Measurements from ENCODE around the gene LMTK3. TPM values are rescaled to one million over a fixed set of nuclear protein-coding genes. Genes with fewer than 3 reads are reported as not detected.

LMTK3 gene
- total and polyA plus RNA-seq, 2 of the 13 experiments (the other 11 are each of a cell fraction or from before 2014, with no cell fraction given) = 0.18 to 0.29 TPM

GRCh38 chr19:48491793-48492123, 19.9 kb downstream of the LMTK3 start:
- Histone ChIP-seq H4K20me1 (ENCODE audit: insufficient read depth, low read length) (no peaks in the 10 kb centered on the region), H3K4me3 (replicated peaks in 1 of 3; ENCODE audit: insufficient read depth in 1 of 3, low read depth in 2 of 3, low read length in 3 of 3) (no peak overlapping the region), H3K27me3 (ENCODE audit: control insufficient read depth in 1 of 2, insufficient read depth in 2 of 2, low read length in 2 of 2) (no peaks in the 10 kb centered on the region), H3K9me3 (ENCODE audit: low read length) (no peaks in the 10 kb centered on the region), H3K9ac (ENCODE audit: insufficient read depth, low read depth, low read length) (no peak overlapping the region), H3K79me2 (ENCODE audit: insufficient read depth, low read length) (no peaks in the 10 kb centered on the region), H3K36me3 (replicated peaks in 1 of 2; ENCODE audit: control insufficient read depth in 1 of 2, insufficient read depth in 2 of 2, low read length in 2 of 2) (no peaks in the 10 kb centered on the region; a peak in 1 of 5 replicates), H3K4me1 (ENCODE audit: insufficient read depth, low read length) (peaks cover 36% of the 10 kb centered on the region), H3K27ac (ENCODE audit: extremely low read length, insufficient read depth, low read length) (no peak overlapping the region), H2AFZ (ENCODE audit: low read length) (no peak overlapping the region), H3K4me2 (ENCODE audit: low read depth, low read length) (no peak overlapping the region)
- in situ Hi-C loops (cut with HindIII; ENCODE audit: extremely low pct_ligation_motif_present, low pct_unique_long_range_greater_than_20kb) = no loop called here
- ATAC-seq = no peak
- TF ChIP-seq HES4 (CRISPR knock-in tag; IDR thresholded peaks at IDR 0.05; ENCODE audit: borderline replicate concordance) (no peak), ATF4 (CRISPR knock-in tag; IDR thresholded peaks at IDR 0.05) (no peak), PRDM4 (CRISPR knock-in tag; IDR thresholded peaks at IDR 0.05; ENCODE audit: borderline replicate concordance) (no peak), ZNF614 (CRISPR knock-in tag; IDR thresholded peaks at IDR 0.05; ENCODE audit: borderline replicate concordance) (no peak), IKZF4 (CRISPR knock-in tag; IDR thresholded peaks at IDR 0.05; ENCODE audit: borderline replicate concordance, low read depth, not compliant biosample characterization) (no peak), SCMH1 (CRISPR knock-in tag; IDR thresholded peaks at IDR 0.05; ENCODE audit: borderline replicate concordance) (no peak), THYN1 (CRISPR knock-in tag; IDR thresholded peaks at IDR 0.05; ENCODE audit: borderline replicate concordance, low read depth) (no peak), GZF1 (CRISPR knock-in tag; IDR thresholded peaks at IDR 0.05) (no peak), ZNF772 (CRISPR knock-in tag; IDR thresholded peaks at IDR 0.05) (no peak), BRCA1 (CRISPR knock-in tag; IDR thresholded peaks at IDR 0.05) (no peak), MED13 (CRISPR knock-in tag; IDR thresholded peaks at IDR 0.05) (no peak), ZBTB42 (CRISPR knock-in tag; IDR thresholded peaks at IDR 0.05) (no peak), POGK (CRISPR knock-in tag; conservative IDR thresholded peaks at IDR 0.05) (no peak), ZNF317 (CRISPR knock-in tag; IDR thresholded peaks at IDR 0.05) (no peak)
- TF ChIP-seq, protein P1, sequence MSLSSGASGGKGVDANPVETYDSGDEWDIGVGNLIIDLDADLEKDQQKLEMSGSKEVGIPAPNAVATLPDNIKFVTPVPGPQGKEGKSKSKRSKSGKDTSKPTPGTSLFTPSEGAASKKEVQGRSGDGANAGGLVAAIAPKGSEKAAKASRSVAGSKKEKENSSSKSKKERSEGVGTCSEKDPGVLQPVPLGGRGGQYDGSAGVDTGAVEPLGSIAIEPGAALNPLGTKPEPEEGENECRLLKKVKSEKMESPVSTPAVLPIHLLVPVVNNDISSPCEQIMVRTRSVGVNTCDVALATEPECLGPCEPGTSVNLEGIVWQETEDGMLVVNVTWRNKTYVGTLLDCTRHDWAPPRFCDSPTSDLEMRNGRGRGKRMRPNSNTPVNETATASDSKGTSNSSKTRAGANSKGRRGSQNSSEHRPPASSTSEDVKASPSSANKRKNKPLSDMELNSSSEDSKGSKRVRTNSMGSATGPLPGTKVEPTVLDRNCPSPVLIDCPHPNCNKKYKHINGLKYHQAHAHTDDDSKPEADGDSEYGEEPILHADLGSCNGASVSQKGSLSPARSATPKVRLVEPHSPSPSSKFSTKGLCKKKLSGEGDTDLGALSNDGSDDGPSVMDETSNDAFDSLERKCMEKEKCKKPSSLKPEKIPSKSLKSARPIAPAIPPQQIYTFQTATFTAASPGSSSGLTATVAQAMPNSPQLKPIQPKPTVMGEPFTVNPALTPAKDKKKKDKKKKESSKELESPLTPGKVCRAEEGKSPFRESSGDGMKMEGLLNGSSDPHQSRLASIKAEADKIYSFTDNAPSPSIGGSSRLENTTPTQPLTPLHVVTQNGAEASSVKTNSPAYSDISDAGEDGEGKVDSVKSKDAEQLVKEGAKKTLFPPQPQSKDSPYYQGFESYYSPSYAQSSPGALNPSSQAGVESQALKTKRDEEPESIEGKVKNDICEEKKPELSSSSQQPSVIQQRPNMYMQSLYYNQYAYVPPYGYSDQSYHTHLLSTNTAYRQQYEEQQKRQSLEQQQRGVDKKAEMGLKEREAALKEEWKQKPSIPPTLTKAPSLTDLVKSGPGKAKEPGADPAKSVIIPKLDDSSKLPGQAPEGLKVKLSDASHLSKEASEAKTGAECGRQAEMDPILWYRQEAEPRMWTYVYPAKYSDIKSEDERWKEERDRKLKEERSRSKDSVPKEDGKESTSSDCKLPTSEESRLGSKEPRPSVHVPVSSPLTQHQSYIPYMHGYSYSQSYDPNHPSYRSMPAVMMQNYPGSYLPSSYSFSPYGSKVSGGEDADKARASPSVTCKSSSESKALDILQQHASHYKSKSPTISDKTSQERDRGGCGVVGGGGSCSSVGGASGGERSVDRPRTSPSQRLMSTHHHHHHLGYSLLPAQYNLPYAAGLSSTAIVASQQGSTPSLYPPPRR (CRISPR knock-in tag; IDR thresholded peaks at IDR 0.05; ENCODE audit: borderline replicate concordance) = no peak
- BruUV-seq (replicated peaks) = no TSS peak
- FAIRE-seq = no peak
- intact Hi-C loops (cut with micrococcal nuclease; ENCODE audit: unreplicated experiment) = no loop called here
- ChIA-PET CTCF (ENCODE audit: low intra/inter-chr PET ratio, low total read pairs) (no interaction called here), POLR2A (interaction anchor here (1.5 kb wide), 1 partner anchor 167 kb away, joined by 3 read pairs; no protein-coding TSS in a partner anchor)
- WGBS (ENCODE audit: low lambda C conversion rate) = 85% methylated on average over 4 of the region's 10 CpGs
- no peak for DNase-seq (ENCODE audit: low spot score)

Data from HepG2 (cell line).